Fibroblast of lung (primary cell): ENCODE measurements around the gene ECHDC3.

Experiments used
- CTCF ChIP-seq, 2 donors: IDR thresholded peaks in 1 of 2; conservative IDR thresholded peaks in 1 of 2; 1 replicate in 1 of 2; 2 replicates in 1 of 2; pipeline ENCODE4 v1.5.1; 2011 to 2012; ENCODE audit warnings: low read length in 2 of 2, control low read depth in 1 of 2, inconsistent platforms in 1 of 2, low read depth in 1 of 2, mild to moderate bottlenecking in 1 of 2
- EZH2 ChIP-seq: IDR thresholded peaks from 2 replicates; pipeline ENCODE4 v1.5.1; 2012; ENCODE audit warnings: low read length, control low read depth, mild to moderate bottlenecking; ENCODE audit errors: missing control alignments

DNA sequence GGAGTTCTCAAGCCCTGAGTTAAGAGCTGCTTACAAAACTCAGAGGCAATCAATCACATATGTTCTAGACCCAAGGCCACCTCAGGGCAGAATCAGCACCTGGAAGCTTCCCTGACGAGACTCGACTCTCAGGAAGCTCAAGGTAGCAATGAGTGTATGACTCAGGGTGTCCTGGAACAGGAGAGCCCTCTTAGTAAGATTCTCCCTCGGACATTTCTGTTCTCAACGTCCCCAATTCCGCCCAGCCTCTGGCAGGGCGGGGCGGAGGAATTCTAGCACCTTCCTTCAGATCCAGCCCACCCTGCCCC is 41.3 kb downstream of the ECHDC3 start:
- TF ChIP-seq CTCF (conservative IDR thresholded peaks at IDR 0.05 in 1 of 2, IDR thresholded peaks at IDR 0.05 in 1 of 2; ENCODE audit: low read depth in 1 of 2, low read length in 2 of 2) (no peak), EZH2 (no peak)
